ENCODE data around the gene CERS3. TPM values are rescaled to one million over a fixed set of nuclear protein-coding genes. Genes with fewer than 3 reads are reported as not detected.

CERS3 gene
- total RNA-seq, 1 experiment from 2014 or later, result 0.11 TPM

- TF ChIP-seq CTCF (conservative IDR thresholded peaks at IDR 0.05; ENCODE audit: low read depth, low read length) (no peak), EZH2 (IDR thresholded peaks at IDR 0.05; ENCODE audit: low read length, unreplicated experiment) (no peak), EZH2phosphoT487 (IDR thresholded peaks at IDR 0.05; ENCODE audit: borderline replicate concordance, low read length) (no peak)
- Histone ChIP-seq H3K79me2 (ENCODE audit: low read length) (no peaks in the 10 kb centered on the region), H3K9me3 (ENCODE audit: low read length) (no peaks in the 10 kb centered on the region), H3F3A (ENCODE audit: low read length, unreplicated experiment) (no peaks in the 10 kb centered on the region), H2AFZ (ENCODE audit: low read length) (no peak overlapping the region), H3K36me3 (ENCODE audit: low read depth, low read length) (no peaks in the 10 kb centered on the region), H3K9ac (ENCODE audit: low read length) (no peak overlapping the region), H3K9me2 (replicated peaks; ENCODE audit: low read length) (no peaks in the 10 kb centered on the region), H3K4me3 (ENCODE audit: low read length) (no peak overlapping the region), H3K27me3 (ENCODE audit: low read length) (peaks cover 4% of the 10 kb centered on the region), H4K20me1 (ENCODE audit: low read length) (no peaks in the 10 kb centered on the region), H3K4me2 (ENCODE audit: low read length) (no peak overlapping the region), H3K27ac (ENCODE audit: low read length) (no peak overlapping the region), H3K4me1 (ENCODE audit: insufficient read depth, low read length) (no peaks in the 10 kb centered on the region)
- no peak for ATAC-seq
- no TSS peak for BruUV-seq (replicated peaks)
- no peak for DNase-seq
- POLR2A ChIA-PET (ENCODE audit: unreplicated experiment), result no interaction called here
- intact Hi-C loops (cut with micrococcal nuclease), result no loop called here
- CTCF ChIA-PET, result no interaction called here
Measured at GRCh38 chr15:100464888-100465287, 63.9 kb downstream of the CERS3 start.

- no TSS peak for BruUV-seq (replicated peaks)
- TF ChIP-seq EZH2 (IDR thresholded peaks at IDR 0.05; ENCODE audit: low read length, unreplicated experiment), result no peak
- Histone ChIP-seq H3K9me2 (replicated peaks; ENCODE audit: low read length) (no peaks in the 10 kb centered on the region), H3K27me3 (ENCODE audit: low read length) (no peaks in the 10 kb centered on the region; the same call in 1 of the 2 replicates), H3F3A (ENCODE audit: low read length, unreplicated experiment) (no peaks in the 10 kb centered on the region), H2AFZ (ENCODE audit: low read length) (no peak overlapping the region), H3K9me3 (ENCODE audit: low read length) (no peaks in the 10 kb centered on the region), H3K4me2 (ENCODE audit: low read length) (no peak overlapping the region), H4K20me1 (ENCODE audit: low read length) (no peaks in the 10 kb centered on the region), H3K4me1 (ENCODE audit: insufficient read depth, low read length) (no peaks in the 10 kb centered on the region), H3K4me3 (ENCODE audit: low read length) (no peak overlapping the region), H3K27ac (ENCODE audit: low read length) (no peak overlapping the region), H3K36me3 (ENCODE audit: low read depth, low read length) (no peaks in the 10 kb centered on the region), H3K9ac (ENCODE audit: low read length) (no peak overlapping the region), H3K79me2 (ENCODE audit: low read length) (no peaks in the 10 kb centered on the region)
- POLR2A ChIA-PET (ENCODE audit: unreplicated experiment), result no interaction called here
- no peak for ATAC-seq
- DNase-seq, result peak; percentile 33
- CTCF ChIA-PET, result interaction anchor here (0.6 kb wide), 1 partner anchor 115 kb away, joined by 3 read pairs; no protein-coding TSS in a partner anchor
- intact Hi-C loops (cut with micrococcal nuclease), result no loop called here
Measured at GRCh38 chr15:100464256-100464655, 64.5 kb downstream of the CERS3 start.

- no peak overlapping the region for H3K27ac ChIP-seq (ENCODE audit: low read length)
- no TSS peak for BruUV-seq (replicated peaks)
- H3K4me1 ChIP-seq (ENCODE audit: insufficient read depth, low read length), result no peaks in the 10 kb centered on the region
- H3K36me3 ChIP-seq (ENCODE audit: low read depth, low read length), result no peaks in the 10 kb centered on the region
- CTCF ChIA-PET, result interaction anchor here (0.6 kb wide), 1 partner anchor 114 kb away, joined by 3 read pairs; no protein-coding TSS in a partner anchor
- intact Hi-C loops (cut with micrococcal nuclease), result no loop called here
- POLR2A ChIA-PET (ENCODE audit: unreplicated experiment), result no interaction called here
- no peak for ATAC-seq
- no peak overlapping the region for H3K4me3 ChIP-seq (ENCODE audit: low read length)
- H3K9me3 ChIP-seq (ENCODE audit: low read length), result 0 out of 2 replicates have a peak, but pooled peaks cover 4% of the 10 kb centered on the region
- peak; percentile 29 for DNase-seq
- H3K9ac ChIP-seq (ENCODE audit: low read length), result no peak overlapping the region
- H3K4me2 ChIP-seq (ENCODE audit: low read length), result no peak overlapping the region
- no peak overlapping the region for H2AFZ ChIP-seq (ENCODE audit: low read length)
- no peaks in the 10 kb centered on the region for H4K20me1 ChIP-seq (ENCODE audit: low read length)
- no peaks in the 10 kb centered on the region; the same call in 1 of the 2 replicates for H3K27me3 ChIP-seq (ENCODE audit: low read length)
- no peak for TF ChIP-seq CTCF (conservative IDR thresholded peaks at IDR 0.05; ENCODE audit: low read depth, low read length)
- TF ChIP-seq EZH2phosphoT487 (IDR thresholded peaks at IDR 0.05; ENCODE audit: borderline replicate concordance, low read length), result no peak
- no peak for TF ChIP-seq EZH2 (IDR thresholded peaks at IDR 0.05; ENCODE audit: low read length, unreplicated experiment)
- H3F3A ChIP-seq (ENCODE audit: low read length, unreplicated experiment), result no peaks in the 10 kb centered on the region
- H3K9me2 ChIP-seq (replicated peaks; ENCODE audit: low read length), result no peaks in the 10 kb centered on the region
- H3K79me2 ChIP-seq (ENCODE audit: low read length), result no peaks in the 10 kb centered on the region
Measured at GRCh38 chr15:100463515-100463914, 65.2 kb downstream of the CERS3 start.

Measured in PC-3 (cell line).